DMS 273 (cell line): ENCODE measurements around the gene OGT.
"Not testable (repeated sequence)": the region's sequence is repeated elsewhere in the genome, so short reads cannot be mapped to it uniquely, and the experiment has no call there.

ENCODE experiments used
- DNase-seq: peaks from one replicate; lab custom pipeline; 2025; ENCODE audit not compliant: unreplicated experiment; lab: John Stamatoyannopoulos, UW

Gene OGT

GRCh38 chrX:71532753-71533425 lies at the start of gene OGT:
Gene OGT, plus strand, starts transcription at chrX:71533104. Its CDS starts 196 bp downstream, at chrX:71533300.
- peak; percentile 98 for DNase-seq

GRCh38 chrX:71487814-71488213 lies 45.1 kb upstream of the OGT start:
- DNase-seq: no peak

GRCh38 chrX:71489540-71489939 lies 43.4 kb upstream of the OGT start:
- DNase-seq: no peak

- peak; percentile 67 for DNase-seq
Measured at GRCh38 chrX:71492231-71493065, 40.5 kb upstream of the OGT start.

- DNase-seq: peak; percentile 17
Measured at GRCh38 chrX:71493111-71493613, 39.7 kb upstream of the OGT start.

GRCh38 chrX:71495979-71496378 lies 36.9 kb upstream of the OGT start:
- DNase-seq: not testable (repeated sequence)

GRCh38 chrX:71496476-71496875 lies 36.4 kb upstream of the OGT start:
- no peak for DNase-seq

- not testable (repeated sequence) for DNase-seq
Measured at GRCh38 chrX:71502080-71502479, 30.8 kb upstream of the OGT start.

GRCh38 chrX:71504346-71504745 lies 28.6 kb upstream of the OGT start:
- no peak for DNase-seq

GRCh38 chrX:71509289-71509688 lies 23.6 kb upstream of the OGT start:
- DNase-seq: no peak

- no peak for DNase-seq
Measured at GRCh38 chrX:71510161-71510560, 22.7 kb upstream of the OGT start.

GRCh38 chrX:71513731-71514130 lies 19.2 kb upstream of the OGT start:
- DNase-seq: not testable (repeated sequence)

GRCh38 chrX:71514367-71515037 lies 18.4 kb upstream of the OGT start:
- DNase-seq: peak; percentile 53

GRCh38 chrX:71515038-71515396 lies 17.9 kb upstream of the OGT start:
- no peak for DNase-seq

GRCh38 chrX:71525316-71525715 lies 7.6 kb upstream of the OGT start:
- DNase-seq: no peak

GRCh38 chrX:71532078-71532752 lies 689 bp upstream of the OGT start:
- DNase-seq: peak; percentile 69

- DNase-seq: peak; percentile 65
Measured at GRCh38 chrX:71533516-71533850, 579 bp downstream of the OGT start.

- peak; percentile 73 for DNase-seq
Measured at GRCh38 chrX:71533851-71534561, 1.1 kb downstream of the OGT start.

- DNase-seq: peak; percentile 29
Measured at GRCh38 chrX:71534773-71535544, 2.1 kb downstream of the OGT start.

GRCh38 chrX:71536285-71536684 lies 3.4 kb downstream of the OGT start:
- DNase-seq: peak; percentile 69
